ENCODE measurements around the gene RBM15. TPM values are rescaled to one million over a fixed set of nuclear protein-coding genes. Genes with fewer than 3 reads are reported as not detected.
A peak's percentile ranks its signal among the peaks of the same experiment; 100 is the strongest.

The RBM15 gene
- total RNA-seq, 1 experiment from 2014 or later, result 36.1 TPM

DNA sequence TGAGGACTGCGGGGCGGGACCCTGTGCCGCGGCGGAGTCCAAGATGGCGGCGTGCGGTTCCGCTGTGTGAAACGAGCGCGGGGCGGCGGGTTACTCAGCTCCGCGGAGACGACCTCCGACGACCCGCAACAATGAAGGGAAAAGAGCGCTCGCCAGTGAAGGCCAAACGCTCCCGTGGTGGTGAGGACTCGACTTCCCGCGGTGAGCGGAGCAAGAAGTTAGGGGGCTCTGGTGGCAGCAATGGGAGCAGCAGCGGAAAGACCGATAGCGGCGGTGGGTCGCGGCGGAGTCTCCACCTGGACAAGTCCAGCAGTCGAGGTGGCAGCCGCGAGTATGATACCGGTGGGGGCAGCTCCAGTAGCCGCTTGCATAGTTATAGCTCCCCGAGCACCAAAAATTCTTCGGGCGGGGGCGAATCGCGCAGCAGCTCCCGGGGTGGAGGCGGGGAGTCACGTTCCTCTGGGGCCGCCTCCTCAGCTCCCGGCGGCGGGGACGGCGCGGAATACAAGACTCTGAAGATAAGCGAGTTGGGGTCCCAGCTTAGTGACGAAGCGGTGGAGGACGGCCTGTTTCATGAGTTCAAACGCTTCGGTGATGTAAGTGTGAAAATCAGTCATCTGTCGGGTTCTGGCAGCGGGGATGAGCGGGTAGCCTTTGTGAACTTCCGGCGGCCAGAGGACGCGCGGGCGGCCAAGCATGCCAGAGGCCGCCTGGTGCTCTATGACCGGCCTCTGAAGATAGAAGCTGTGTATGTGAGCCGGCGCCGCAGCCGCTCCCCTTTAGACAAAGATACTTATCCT, 430 bp downstream of the RBM15 start:
- no peak overlapping the region for H3K27ac Mint-ChIP-seq (ENCODE audit: unreplicated experiment)
- H3K27me3 Mint-ChIP-seq (ENCODE audit: insufficient read depth, unreplicated experiment), result no peaks in the 10 kb centered on the region
- TF ChIP-seq CTCF (IDR thresholded peaks at IDR 0.05; ENCODE audit: insufficient read depth in 1 of 2, low read depth in 1 of 2, low read length in 1 of 2, severe bottlenecking in 1 of 2, unreplicated experiment in 1 of 2), result peak; percentile 14 to 32
- peak overlapping the region; percentile 92 for H3K4me3 ChIP-seq (ENCODE audit: low read depth, low read length)
- intact Hi-C loops (cut with micrococcal nuclease; ENCODE audit: unreplicated experiment), result loop anchor here (5.0 to 10.0 kb wide), 2 partner anchors 53 to 125 kb away; partner anchors contain the start of gene SLC16A4
- H3K36me3 Mint-ChIP-seq (ENCODE audit: insufficient read depth, unreplicated experiment), result peaks cover 49% of the 10 kb centered on the region
- BruUV-seq (replicated peaks), result no TSS peak
- no peak overlapping the region for H3K4me3 Mint-ChIP-seq (ENCODE audit: unreplicated experiment)
- POLR2A ChIA-PET, result interaction anchor here (0.8 to 2.1 kb wide), 7 partner anchors 9 to 156 kb away, joined by 3 to 8 read pairs (median 5); partner anchors contain the start of genes KCNC4 and SLC16A4
- peaks cover 18% of the 10 kb centered on the region; the same call in 1 of the 2 replicates for H3K4me1 ChIP-seq
- no peaks in the 10 kb centered on the region for H3K36me3 ChIP-seq (ENCODE audit: control insufficient read depth, insufficient read depth, low read length)
- H3K9me3 Mint-ChIP-seq (ENCODE audit: unreplicated experiment), result no peaks in the 10 kb centered on the region
- peak; percentile 53 to 56 for DNase-seq
- H3K27me3 ChIP-seq (replicated peaks; ENCODE audit: control insufficient read depth, insufficient read depth, low read length), result no peaks in the 10 kb centered on the region
- H3K4me1 Mint-ChIP-seq (ENCODE audit: low read depth, unreplicated experiment), result peaks cover 15% of the 10 kb centered on the region
- CTCF ChIA-PET, result interaction anchor here (0.9 to 2.1 kb wide), 9 partner anchors 11 to 143 kb away, joined by 4 to 11 read pairs (median 8); no protein-coding TSS in a partner anchor
- H3K9me3 ChIP-seq, result no peaks in the 10 kb centered on the region

GRCh38 chr1:110340207-110340468, 961 bp downstream of the RBM15 start:
- no peaks in the 10 kb centered on the region for H3K36me3 ChIP-seq (ENCODE audit: control insufficient read depth, insufficient read depth, low read length)
- TSS peak; percentile 16 for BruUV-seq (replicated peaks)
- ChIA-PET CTCF (no interaction called here), POLR2A (no interaction called here)
- H3K27me3 Mint-ChIP-seq (ENCODE audit: insufficient read depth, unreplicated experiment), result no peaks in the 10 kb centered on the region
- peaks cover 15% of the 10 kb centered on the region for H3K4me1 Mint-ChIP-seq (ENCODE audit: low read depth, unreplicated experiment)
- peaks cover 17% of the 10 kb centered on the region; the same call in 1 of the 2 replicates for H3K4me1 ChIP-seq
- H3K4me3 ChIP-seq (ENCODE audit: low read depth, low read length), result peak overlapping the region; percentile 92
- no peak overlapping the region for H3K27ac Mint-ChIP-seq (ENCODE audit: unreplicated experiment)
- intact Hi-C loops (cut with micrococcal nuclease; ENCODE audit: unreplicated experiment), result no loop called here
- H3K4me3 Mint-ChIP-seq (ENCODE audit: unreplicated experiment), result no peak overlapping the region
- H3K9me3 ChIP-seq, result no peaks in the 10 kb centered on the region
- DNase-seq, result peak in 1 of 2 experiments; percentile 26
- peaks cover 50% of the 10 kb centered on the region for H3K36me3 Mint-ChIP-seq (ENCODE audit: insufficient read depth, unreplicated experiment)
- H3K9me3 Mint-ChIP-seq (ENCODE audit: unreplicated experiment), result no peaks in the 10 kb centered on the region
- no peak for TF ChIP-seq CTCF (IDR thresholded peaks at IDR 0.05; ENCODE audit: insufficient read depth in 1 of 2, low read depth in 1 of 2, low read length in 1 of 2, severe bottlenecking in 1 of 2, unreplicated experiment in 1 of 2)
- H3K27me3 ChIP-seq (replicated peaks; ENCODE audit: control insufficient read depth, insufficient read depth, low read length), result no peaks in the 10 kb centered on the region

DNA sequence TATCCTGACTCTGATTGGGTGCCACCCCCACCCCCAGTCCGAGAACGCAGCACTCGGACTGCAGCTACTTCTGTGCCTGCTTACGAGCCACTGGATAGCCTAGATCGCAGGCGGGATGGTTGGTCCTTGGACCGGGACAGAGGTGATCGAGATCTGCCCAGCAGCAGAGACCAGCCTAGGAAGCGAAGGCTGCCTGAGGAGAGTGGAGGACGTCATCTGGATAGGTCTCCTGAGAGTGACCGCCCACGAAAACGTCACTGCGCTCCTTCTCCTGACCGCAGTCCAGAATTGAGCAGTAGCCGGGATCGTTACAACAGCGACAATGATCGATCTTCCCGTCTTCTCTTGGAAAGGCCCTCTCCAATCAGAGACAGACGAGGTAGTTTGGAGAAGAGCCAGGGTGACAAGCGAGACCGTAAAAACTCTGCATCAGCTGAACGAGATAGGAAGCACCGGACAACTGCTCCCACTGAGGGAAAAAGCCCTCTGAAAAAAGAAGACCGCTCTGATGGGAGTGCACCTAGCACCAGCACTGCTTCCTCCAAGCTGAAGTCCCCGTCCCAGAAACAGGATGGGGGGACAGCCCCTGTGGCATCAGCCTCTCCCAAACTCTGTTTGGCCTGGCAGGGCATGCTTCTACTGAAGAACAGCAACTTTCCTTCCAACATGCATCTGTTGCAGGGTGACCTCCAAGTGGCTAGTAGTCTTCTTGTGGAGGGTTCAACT, 2.1 kb downstream of the RBM15 start:
- no peaks in the 10 kb centered on the region for H3K36me3 ChIP-seq (ENCODE audit: control insufficient read depth, insufficient read depth, low read length)
- no TSS peak for BruUV-seq (replicated peaks)

More for the DNA sequence above, 2.1 kb downstream of the RBM15 start:
- intact Hi-C loops (cut with micrococcal nuclease; ENCODE audit: unreplicated experiment), result no loop called here
- CTCF ChIA-PET, result no interaction called here
- TF ChIP-seq CTCF (IDR thresholded peaks at IDR 0.05; ENCODE audit: insufficient read depth in 1 of 2, low read depth in 1 of 2, low read length in 1 of 2, severe bottlenecking in 1 of 2, unreplicated experiment in 1 of 2), result no peak
- no peaks in the 10 kb centered on the region for H3K9me3 Mint-ChIP-seq (ENCODE audit: unreplicated experiment)
- Histone ChIP-seq H3K4me1 (peaks cover 6% of the 10 kb centered on the region; the same call in 1 of the 2 replicates), H3K9me3 (no peaks in the 10 kb centered on the region), H3K4me3 (ENCODE audit: low read depth, low read length) (no peak overlapping the region), H3K27me3 (replicated peaks; ENCODE audit: control insufficient read depth, insufficient read depth, low read length) (no peaks in the 10 kb centered on the region)
- H3K27ac Mint-ChIP-seq (ENCODE audit: unreplicated experiment), result no peak overlapping the region
- DNase-seq, result no peak
- peaks cover 14% of the 10 kb centered on the region for H3K4me1 Mint-ChIP-seq (ENCODE audit: low read depth, unreplicated experiment)
- no peaks in the 10 kb centered on the region for H3K27me3 Mint-ChIP-seq (ENCODE audit: insufficient read depth, unreplicated experiment)
- POLR2A ChIA-PET, result no interaction called here
- no peak overlapping the region for H3K4me3 Mint-ChIP-seq (ENCODE audit: unreplicated experiment)
- H3K36me3 Mint-ChIP-seq (ENCODE audit: insufficient read depth, unreplicated experiment), result peaks cover 59% of the 10 kb centered on the region
